ENCODE data around the gene C19orf47.

Gene C19orf47

DNA sequence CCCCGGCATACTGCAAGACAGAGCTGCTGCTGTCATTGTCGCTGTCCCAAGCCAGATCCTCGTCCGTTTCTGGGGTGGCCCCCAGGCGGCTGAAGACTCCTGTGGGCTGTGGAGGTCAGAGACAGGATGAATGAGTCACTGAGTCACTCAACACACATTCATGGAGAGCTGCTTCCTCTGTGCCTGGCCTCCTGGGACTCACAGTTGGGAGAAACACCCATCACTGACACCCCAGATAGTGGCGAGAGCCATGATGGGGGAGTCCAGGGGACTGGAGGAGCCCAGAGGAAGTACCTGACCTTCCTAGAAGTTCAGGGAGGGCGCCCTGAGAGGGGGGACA lies 26.0 kb downstream of the C19orf47 start:
- Histone ChIP-seq H3K9ac (ENCODE audit: low read length) (no peak overlapping the region), H3K4me3 (ENCODE audit: low read length) (no peak overlapping the region), H2BK5ac (ENCODE audit: low read length) (no peak overlapping the region), H2AK5ac (ENCODE audit: low read length) (no peak overlapping the region), H3K36me3 (ENCODE audit: control insufficient read depth, insufficient read depth, low read length) (peaks cover 6% of the 10 kb centered on the region), H4K8ac (ENCODE audit: low read depth, low read length) (no peak overlapping the region), H3K4me2 (ENCODE audit: low read length) (no peak overlapping the region), H2BK120ac (ENCODE audit: low read depth, low read length) (no peak overlapping the region), H3K4me1 (ENCODE audit: control insufficient read depth, low read depth, low read length) (no peaks in the 10 kb centered on the region), H3K56ac (ENCODE audit: low read length) (no peak overlapping the region), H3K79me1 (ENCODE audit: low read length) (no peaks in the 10 kb centered on the region), H3K18ac (ENCODE audit: low read length) (no peak overlapping the region), H4K5ac (ENCODE audit: low read length) (no peak overlapping the region), H2BK15ac (replicated peaks; ENCODE audit: low read depth) (no peak overlapping the region), H3K79me2 (ENCODE audit: control insufficient read depth, insufficient read depth, low read length) (no peaks in the 10 kb centered on the region), H3K27ac (ENCODE audit: low read depth, low read length) (no peak overlapping the region), H3K4ac (ENCODE audit: low read depth, low read length) (no peak overlapping the region), H3K23ac (ENCODE audit: low read length) (no peak overlapping the region), H3K27me3 (ENCODE audit: insufficient read depth, low read length, poor library complexity) (no peaks in the 10 kb centered on the region)
- no CpG with 5 or more reads among the region's 7 CpGs for WGBS (ENCODE audit: extremely low coverage, insufficient coverage, low lambda C conversion rate)
- no peak for DNase-seq

DNA sequence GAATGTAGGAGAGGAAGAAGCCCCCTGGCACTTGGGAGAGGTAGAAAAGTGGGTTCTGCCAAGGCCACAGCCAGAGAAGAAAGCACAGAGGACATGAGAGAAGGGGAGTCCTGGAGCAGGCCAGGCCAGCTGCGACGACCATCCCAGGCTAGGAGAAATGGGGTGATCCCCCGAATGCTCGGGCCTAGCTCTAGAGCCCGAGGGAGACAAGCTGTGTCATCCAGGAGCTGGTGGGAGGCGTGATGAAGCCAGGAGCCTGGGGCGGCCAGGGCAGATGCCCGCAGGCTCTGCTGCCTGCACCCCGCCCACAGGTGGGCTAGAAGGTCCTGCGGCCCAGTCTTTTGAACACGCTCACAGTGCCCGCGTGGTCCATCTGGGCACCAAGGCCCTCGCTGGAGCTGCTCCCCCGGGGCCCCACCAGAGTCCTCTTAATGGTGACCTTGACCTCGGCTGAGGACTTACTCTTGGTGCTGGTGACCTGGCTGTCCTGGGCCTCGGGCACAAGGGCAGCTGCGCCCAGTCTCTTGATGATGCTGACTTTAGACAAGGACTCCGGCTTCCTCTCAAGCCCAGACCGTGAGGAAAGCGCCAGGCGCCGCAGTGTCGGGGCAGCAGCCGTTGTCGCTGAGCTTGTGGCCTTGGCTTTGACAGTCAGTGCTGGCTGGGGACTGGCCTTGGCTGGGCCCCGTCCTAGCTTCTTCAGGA lies 26.5 kb downstream of the C19orf47 start:
- Histone ChIP-seq H3K23ac (ENCODE audit: low read length) (no peak overlapping the region), H3K36me3 (ENCODE audit: control insufficient read depth, insufficient read depth, low read length) (peaks cover 6% of the 10 kb centered on the region), H2AK5ac (ENCODE audit: low read length) (no peak overlapping the region), H3K4me1 (ENCODE audit: control insufficient read depth, low read depth, low read length) (no peaks in the 10 kb centered on the region), H2BK15ac (replicated peaks; ENCODE audit: low read depth) (no peak overlapping the region), H3K4me3 (ENCODE audit: low read length) (no peak overlapping the region), H3K79me2 (ENCODE audit: control insufficient read depth, insufficient read depth, low read length) (no peaks in the 10 kb centered on the region), H4K8ac (ENCODE audit: low read depth, low read length) (no peak overlapping the region), H3K4me2 (ENCODE audit: low read length) (no peak overlapping the region), H2BK5ac (ENCODE audit: low read length) (no peak overlapping the region), H4K5ac (ENCODE audit: low read length) (no peak overlapping the region), H3K4ac (ENCODE audit: low read depth, low read length) (no peak overlapping the region), H2BK120ac (ENCODE audit: low read depth, low read length) (no peak overlapping the region), H3K56ac (ENCODE audit: low read length) (no peak overlapping the region), H3K79me1 (ENCODE audit: low read length) (no peaks in the 10 kb centered on the region), H3K27ac (ENCODE audit: low read depth, low read length) (no peak overlapping the region), H3K18ac (ENCODE audit: low read length) (no peak overlapping the region), H3K27me3 (ENCODE audit: insufficient read depth, low read length, poor library complexity) (no peaks in the 10 kb centered on the region), H3K9ac (ENCODE audit: low read length) (no peak overlapping the region)
- no CpG with 5 or more reads among the region's 27 CpGs for WGBS (ENCODE audit: extremely low coverage, insufficient coverage, low lambda C conversion rate)
- no peak for DNase-seq

DNA sequence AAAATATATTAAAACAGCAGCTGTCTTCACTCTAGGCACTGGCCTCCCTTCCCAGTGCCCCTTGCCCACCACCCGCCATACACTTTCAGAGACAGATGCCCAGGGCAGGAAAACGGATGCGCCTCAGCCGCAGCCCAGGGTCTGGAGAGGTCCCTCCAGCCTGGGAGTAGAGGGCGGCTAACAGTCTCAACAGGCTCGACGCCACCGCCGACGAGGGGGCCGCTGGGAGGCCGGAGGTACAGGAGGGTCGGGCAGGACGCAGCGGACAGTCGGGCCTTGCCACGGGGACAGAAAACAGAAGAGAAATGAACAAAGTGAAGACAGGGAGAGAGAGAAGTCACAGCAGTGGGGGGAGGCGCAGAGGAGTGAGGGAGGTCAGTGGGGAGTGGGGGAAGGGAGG lies 27.1 kb downstream of the C19orf47 start:
- Histone ChIP-seq H3K36me3 (ENCODE audit: control insufficient read depth, insufficient read depth, low read length) (peaks cover 6% of the 10 kb centered on the region), H3K4ac (ENCODE audit: low read depth, low read length) (no peak overlapping the region), H3K9ac (ENCODE audit: low read length) (no peak overlapping the region), H4K5ac (ENCODE audit: low read length) (no peak overlapping the region), H3K23ac (ENCODE audit: low read length) (no peak overlapping the region), H2BK5ac (ENCODE audit: low read length) (no peak overlapping the region), H2BK120ac (ENCODE audit: low read depth, low read length) (no peak overlapping the region), H3K4me2 (ENCODE audit: low read length) (no peak overlapping the region), H3K27me3 (ENCODE audit: insufficient read depth, low read length, poor library complexity) (no peaks in the 10 kb centered on the region), H2AK5ac (ENCODE audit: low read length) (no peak overlapping the region), H3K4me1 (ENCODE audit: control insufficient read depth, low read depth, low read length) (no peaks in the 10 kb centered on the region), H4K8ac (ENCODE audit: low read depth, low read length) (no peak overlapping the region), H2BK15ac (replicated peaks; ENCODE audit: low read depth) (no peak overlapping the region), H3K79me2 (ENCODE audit: control insufficient read depth, insufficient read depth, low read length) (no peaks in the 10 kb centered on the region), H3K4me3 (ENCODE audit: low read length) (no peak overlapping the region), H3K27ac (ENCODE audit: low read depth, low read length) (no peak overlapping the region), H3K18ac (ENCODE audit: low read length) (no peak overlapping the region), H3K79me1 (ENCODE audit: low read length) (no peaks in the 10 kb centered on the region), H3K56ac (ENCODE audit: low read length) (no peak overlapping the region)
- DNase-seq, result no peak
- WGBS (ENCODE audit: extremely low coverage, insufficient coverage, low lambda C conversion rate), result no CpG with 5 or more reads among the region's 18 CpGs

DNA sequence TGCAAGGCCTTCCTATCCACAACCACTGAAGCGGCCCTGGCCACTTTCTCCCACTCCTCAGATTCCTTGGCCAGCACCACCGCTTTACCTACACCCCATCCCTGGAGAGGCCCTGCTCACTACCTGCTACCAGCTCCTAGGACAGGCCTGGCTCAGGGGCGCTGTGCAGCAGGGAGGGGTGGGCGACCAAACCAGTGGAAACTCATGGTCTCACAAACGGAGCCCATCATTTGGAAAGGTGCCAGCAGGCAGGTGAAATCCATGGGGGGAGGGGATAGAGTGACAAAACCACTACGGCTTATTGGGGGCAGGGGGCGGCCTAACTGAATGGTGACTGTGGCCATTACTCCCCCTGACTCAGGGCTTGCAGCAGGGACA lies 27.6 kb downstream of the C19orf47 start:
- no peak overlapping the region for H3K4ac ChIP-seq (ENCODE audit: low read depth, low read length)
- H2BK15ac ChIP-seq (replicated peaks; ENCODE audit: low read depth), result no peak overlapping the region
- no peaks in the 10 kb centered on the region for H3K79me1 ChIP-seq (ENCODE audit: low read length)
- no peak overlapping the region for H3K56ac ChIP-seq (ENCODE audit: low read length)
- no peak overlapping the region for H2AK5ac ChIP-seq (ENCODE audit: low read length)
- DNase-seq, result no peak
- no peak overlapping the region for H3K9ac ChIP-seq (ENCODE audit: low read length)
- no peak overlapping the region for H3K4me3 ChIP-seq (ENCODE audit: low read length)
- no peaks in the 10 kb centered on the region for H3K4me1 ChIP-seq (ENCODE audit: control insufficient read depth, low read depth, low read length)
- H4K8ac ChIP-seq (ENCODE audit: low read depth, low read length), result no peak overlapping the region
- H3K79me2 ChIP-seq (ENCODE audit: control insufficient read depth, insufficient read depth, low read length), result no peaks in the 10 kb centered on the region
- H2BK5ac ChIP-seq (ENCODE audit: low read length), result no peak overlapping the region
- no peak overlapping the region for H3K27ac ChIP-seq (ENCODE audit: low read depth, low read length)
- H3K36me3 ChIP-seq (ENCODE audit: control insufficient read depth, insufficient read depth, low read length), result peaks cover 6% of the 10 kb centered on the region
- H2BK120ac ChIP-seq (ENCODE audit: low read depth, low read length), result no peak overlapping the region
- no peak overlapping the region for H3K18ac ChIP-seq (ENCODE audit: low read length)
- no CpG with 5 or more reads among the region's 7 CpGs for WGBS (ENCODE audit: extremely low coverage, insufficient coverage, low lambda C conversion rate)
- H3K27me3 ChIP-seq (ENCODE audit: insufficient read depth, low read length, poor library complexity), result no peaks in the 10 kb centered on the region
- H3K4me2 ChIP-seq (ENCODE audit: low read length), result no peak overlapping the region
- no peak overlapping the region for H4K5ac ChIP-seq (ENCODE audit: low read length)
- H3K23ac ChIP-seq (ENCODE audit: low read length), result no peak overlapping the region

DNA sequence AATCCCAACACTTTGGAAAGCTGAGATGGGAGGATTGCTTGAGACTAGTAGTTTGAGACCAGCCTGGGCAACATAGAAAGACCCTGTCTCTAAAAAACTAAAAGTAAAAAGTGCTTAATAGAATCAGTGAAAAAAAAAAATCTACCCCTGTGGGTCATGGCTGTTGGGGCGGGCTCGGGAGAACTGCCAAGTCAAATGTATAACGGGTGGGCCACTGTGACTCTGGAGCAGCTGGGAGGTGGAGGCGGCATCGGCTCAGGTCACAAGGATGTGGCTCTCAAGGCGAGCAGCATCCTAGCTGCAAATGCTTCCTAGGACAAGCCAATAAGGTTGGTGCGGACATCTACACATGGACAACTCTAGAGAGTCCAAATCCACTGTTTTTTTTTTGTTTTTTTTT lies 30.9 kb downstream of the C19orf47 start:
- Histone ChIP-seq H3K79me2 (ENCODE audit: control insufficient read depth, insufficient read depth, low read length) (no peaks in the 10 kb centered on the region), H2AK5ac (ENCODE audit: low read length) (no peak overlapping the region), H4K8ac (ENCODE audit: low read depth, low read length) (no peak overlapping the region), H3K27me3 (ENCODE audit: insufficient read depth, low read length, poor library complexity) (no peaks in the 10 kb centered on the region), H3K56ac (ENCODE audit: low read length) (no peak overlapping the region), H3K4me2 (ENCODE audit: low read length) (no peak overlapping the region), H2BK120ac (ENCODE audit: low read depth, low read length) (no peak overlapping the region), H3K36me3 (ENCODE audit: control insufficient read depth, insufficient read depth, low read length) (no peaks in the 10 kb centered on the region), H3K27ac (ENCODE audit: low read depth, low read length) (no peak overlapping the region), H4K5ac (ENCODE audit: low read length) (no peak overlapping the region), H3K9ac (ENCODE audit: low read length) (no peak overlapping the region), H3K4me1 (ENCODE audit: control insufficient read depth, low read depth, low read length) (no peaks in the 10 kb centered on the region), H2BK15ac (replicated peaks; ENCODE audit: low read depth) (no peak overlapping the region), H3K79me1 (ENCODE audit: low read length) (no peaks in the 10 kb centered on the region), H2BK5ac (ENCODE audit: low read length) (no peak overlapping the region), H3K23ac (ENCODE audit: low read length) (no peak overlapping the region), H3K4ac (ENCODE audit: low read depth, low read length) (no peak overlapping the region), H3K18ac (ENCODE audit: low read length) (no peak overlapping the region), H3K4me3 (ENCODE audit: low read length) (no peak overlapping the region)
- WGBS (ENCODE audit: extremely low coverage, insufficient coverage, low lambda C conversion rate), result no CpG with 5 or more reads among the region's 7 CpGs
- no peak for DNase-seq

DNA sequence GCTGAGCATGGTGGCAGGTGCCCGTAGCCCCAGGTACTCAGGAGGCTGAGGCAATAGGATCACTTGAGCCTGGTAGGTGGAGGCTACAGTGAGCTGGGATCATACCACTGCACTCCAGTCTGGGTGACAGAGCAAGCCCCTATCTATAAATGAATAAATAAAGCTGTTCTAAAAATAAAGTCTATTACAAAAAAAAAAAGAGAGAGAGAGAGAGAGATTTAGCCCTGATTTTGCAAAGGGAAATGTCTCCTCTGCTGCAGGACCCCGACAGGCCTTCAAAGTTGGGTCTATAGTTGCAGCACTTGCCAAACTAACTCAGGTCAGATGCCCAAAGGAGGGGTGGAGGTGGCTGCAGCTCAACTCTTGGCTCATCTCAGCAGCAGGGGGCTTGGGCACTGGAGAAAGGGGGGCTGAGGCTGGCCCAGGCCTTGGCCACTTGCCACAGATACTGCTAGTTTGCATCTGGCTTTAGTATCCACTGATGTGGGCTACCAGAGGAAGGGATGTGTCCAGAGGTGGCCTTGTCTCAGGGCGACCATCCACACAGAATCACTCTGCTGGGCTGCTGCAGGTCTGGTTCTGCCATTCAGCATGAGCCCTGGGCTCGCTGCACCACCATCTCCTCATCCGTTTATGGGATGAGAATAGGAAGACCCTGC lies 32.3 kb downstream of the C19orf47 start:
- no peak for DNase-seq
- Histone ChIP-seq H3K4me2 (ENCODE audit: low read length) (no peak overlapping the region), H2BK5ac (ENCODE audit: low read length) (no peak overlapping the region), H3K27ac (ENCODE audit: low read depth, low read length) (no peak overlapping the region), H3K4me1 (ENCODE audit: control insufficient read depth, low read depth, low read length) (no peaks in the 10 kb centered on the region), H2BK15ac (replicated peaks; ENCODE audit: low read depth) (no peak overlapping the region), H3K4me3 (ENCODE audit: low read length) (no peak overlapping the region), H3K27me3 (ENCODE audit: insufficient read depth, low read length, poor library complexity) (no peaks in the 10 kb centered on the region), H3K79me1 (ENCODE audit: low read length) (no peaks in the 10 kb centered on the region), H4K5ac (ENCODE audit: low read length) (no peak overlapping the region), H3K36me3 (ENCODE audit: control insufficient read depth, insufficient read depth, low read length) (no peaks in the 10 kb centered on the region), H3K56ac (ENCODE audit: low read length) (no peak overlapping the region), H3K23ac (ENCODE audit: low read length) (no peak overlapping the region), H3K79me2 (ENCODE audit: control insufficient read depth, insufficient read depth, low read length) (no peaks in the 10 kb centered on the region), H4K8ac (ENCODE audit: low read depth, low read length) (no peak overlapping the region), H2BK120ac (ENCODE audit: low read depth, low read length) (no peak overlapping the region), H2AK5ac (ENCODE audit: low read length) (no peak overlapping the region), H3K18ac (ENCODE audit: low read length) (no peak overlapping the region), H3K9ac (ENCODE audit: low read length) (no peak overlapping the region), H3K4ac (ENCODE audit: low read depth, low read length) (no peak overlapping the region)
- no CpG with 5 or more reads among the region's 5 CpGs for WGBS (ENCODE audit: extremely low coverage, insufficient coverage, low lambda C conversion rate)

Data from mesendoderm (in vitro differentiated cells).